HG03060 (cell line): ENCODE data around the gene CPE.

ENCODE experiments used
- ATAC-seq: cut with Tn5 transposase; IDR thresholded peaks from one replicate; pipeline ENCODE4 v1.9.1; 2021; ENCODE audit warnings: low read depth, moderate number of reproducible peaks; ENCODE audit not compliant: unreplicated experiment

CPE gene

GRCh38 chr4:165364452-165365080 lies 14.2 kb upstream of the CPE start:
- no peak for ATAC-seq

- ATAC-seq: no peak
Measured at GRCh38 chr4:165367040-165367439, 11.8 kb upstream of the CPE start.

GRCh38 chr4:165368114-165368513 lies 10.7 kb upstream of the CPE start:
- ATAC-seq: no peak

GRCh38 chr4:165368567-165368966 lies 10.2 kb upstream of the CPE start:
- no peak for ATAC-seq

- ATAC-seq: no peak
Measured at GRCh38 chr4:165369522-165369921, 9.3 kb upstream of the CPE start.

- no peak for ATAC-seq
Measured at GRCh38 chr4:165370530-165370929, 8.3 kb upstream of the CPE start.

- no peak for ATAC-seq
Measured at GRCh38 chr4:165375465-165375864, 3.3 kb upstream of the CPE start.

GRCh38 chr4:165378398-165378744 lies 437 bp upstream of the CPE start:
- ATAC-seq: no peak

- ATAC-seq: no peak
Measured at GRCh38 chr4:165379678-165380064, 863 bp downstream of the CPE start.

- ATAC-seq: no peak
Measured at GRCh38 chr4:165380805-165381204, 2.0 kb downstream of the CPE start.

GRCh38 chr4:165381821-165382373 lies 3.1 kb downstream of the CPE start:
- no peak for ATAC-seq

GRCh38 chr4:165382640-165383039 lies 3.8 kb downstream of the CPE start:
- ATAC-seq: no peak

GRCh38 chr4:165383591-165384073 lies 4.8 kb downstream of the CPE start:
- no peak for ATAC-seq

- no peak for ATAC-seq
Measured at GRCh38 chr4:165384186-165384585, 5.4 kb downstream of the CPE start.

- no peak for ATAC-seq
Measured at GRCh38 chr4:165384598-165384997, 5.8 kb downstream of the CPE start.

GRCh38 chr4:165385126-165385525 lies 6.3 kb downstream of the CPE start:
- ATAC-seq: no peak

- no peak for ATAC-seq
Measured at GRCh38 chr4:165386328-165386727, 7.5 kb downstream of the CPE start.

GRCh38 chr4:165388756-165389155 lies 9.9 kb downstream of the CPE start:
- no peak for ATAC-seq

GRCh38 chr4:165393051-165393450 lies 14.2 kb downstream of the CPE start:
- no peak for ATAC-seq

GRCh38 chr4:165393704-165394103 lies 14.9 kb downstream of the CPE start:
- no peak for ATAC-seq

- ATAC-seq: no peak
Measured at GRCh38 chr4:165394275-165394674, 15.5 kb downstream of the CPE start.

- no peak for ATAC-seq
Measured at GRCh38 chr4:165398570-165398969, 19.8 kb downstream of the CPE start.

GRCh38 chr4:165402375-165402774 lies 23.6 kb downstream of the CPE start:
- no peak for ATAC-seq
